NCI-H2171 treated with DMSO at 0.1 percent for 48 hours (cell line): ENCODE results near the gene LRCH3.
"Not testable (repeated sequence)": the region's sequence is repeated elsewhere in the genome, so short reads cannot be mapped to it uniquely, and the experiment has no call there.

Experiments
- DNase-seq: peaks from one replicate; lab custom pipeline; 2025; lab: John Stamatoyannopoulos, UW

The LRCH3 gene

DNA sequence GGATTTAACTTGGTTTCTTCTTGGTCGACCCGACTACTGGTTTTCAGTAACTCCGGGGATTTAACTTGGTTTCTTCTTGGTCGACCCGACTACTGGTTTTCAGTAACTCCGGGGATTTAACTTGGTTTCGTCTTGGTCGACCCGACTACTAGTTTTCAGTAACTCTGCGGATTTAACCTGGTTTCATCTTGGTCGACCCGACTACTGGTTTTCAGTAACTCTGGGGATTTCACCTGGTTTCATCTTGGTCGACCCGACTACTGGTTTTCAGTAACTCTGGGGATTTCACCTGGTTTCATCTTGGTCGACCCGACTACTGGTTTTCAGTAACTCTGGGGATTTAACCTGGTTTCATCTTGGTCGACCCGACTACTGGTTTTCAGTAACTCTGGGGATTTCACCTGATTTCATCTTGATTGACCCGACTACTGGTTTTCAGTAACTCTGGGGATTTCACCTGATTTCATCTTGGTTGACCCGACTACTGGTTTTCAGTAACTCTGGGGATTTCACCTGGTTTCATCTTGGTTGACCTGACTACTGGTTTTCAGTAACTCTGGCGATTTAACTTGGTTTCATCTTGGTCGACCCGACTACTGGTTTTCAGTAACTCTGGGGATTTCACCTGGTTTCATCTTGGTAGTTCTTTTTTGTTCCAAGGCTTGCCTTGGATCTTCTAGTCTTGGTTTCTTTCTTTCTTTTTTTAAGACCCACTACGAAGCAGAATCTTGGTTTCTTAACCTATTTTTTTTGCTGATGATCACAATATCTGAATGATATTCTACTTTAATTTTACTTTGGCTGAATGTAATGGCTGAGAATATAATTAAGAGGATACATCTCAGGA, 130.6 kb downstream of the LRCH3 start:
- DNase-seq: not testable (repeated sequence)

DNA sequence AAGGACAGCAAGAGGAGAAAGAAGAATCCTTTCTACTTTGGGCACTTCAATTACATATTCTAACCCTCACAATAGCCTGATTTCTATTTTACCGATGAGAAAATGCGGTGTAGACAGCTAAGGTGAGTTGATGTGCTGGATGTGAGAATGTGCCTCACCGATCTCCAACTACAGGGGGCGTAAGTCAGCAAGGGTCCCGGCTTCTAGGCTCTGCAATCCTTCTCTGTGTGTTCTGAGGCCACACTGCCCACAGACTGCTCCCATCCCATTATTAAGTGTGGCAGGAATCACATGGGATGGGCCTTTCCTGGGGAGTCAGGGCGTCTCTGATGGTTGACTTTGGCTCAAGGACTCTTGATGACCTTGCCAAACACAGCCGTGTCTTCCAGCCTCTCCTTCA, 135.4 kb downstream of the LRCH3 start:
- no peak for DNase-seq

DNA sequence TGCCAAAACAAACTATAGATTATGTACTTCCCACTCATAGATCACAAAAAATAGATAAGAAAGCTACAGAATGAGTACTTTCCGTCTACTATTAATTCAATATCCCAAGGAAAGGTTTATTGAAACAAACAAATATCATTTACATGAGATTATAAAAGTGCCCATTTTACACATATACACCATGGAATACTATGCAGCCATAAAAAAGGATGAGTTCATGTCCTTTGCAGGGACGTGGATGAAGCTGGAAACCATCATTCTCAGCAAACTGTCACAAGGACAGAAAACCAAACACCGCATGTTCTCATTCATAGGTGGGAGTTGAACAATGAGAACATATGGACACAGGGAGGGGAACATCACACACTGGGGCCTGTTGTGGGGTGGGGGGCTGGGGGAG, 136.5 kb downstream of the LRCH3 start:
- DNase-seq: not testable (repeated sequence)

DNA sequence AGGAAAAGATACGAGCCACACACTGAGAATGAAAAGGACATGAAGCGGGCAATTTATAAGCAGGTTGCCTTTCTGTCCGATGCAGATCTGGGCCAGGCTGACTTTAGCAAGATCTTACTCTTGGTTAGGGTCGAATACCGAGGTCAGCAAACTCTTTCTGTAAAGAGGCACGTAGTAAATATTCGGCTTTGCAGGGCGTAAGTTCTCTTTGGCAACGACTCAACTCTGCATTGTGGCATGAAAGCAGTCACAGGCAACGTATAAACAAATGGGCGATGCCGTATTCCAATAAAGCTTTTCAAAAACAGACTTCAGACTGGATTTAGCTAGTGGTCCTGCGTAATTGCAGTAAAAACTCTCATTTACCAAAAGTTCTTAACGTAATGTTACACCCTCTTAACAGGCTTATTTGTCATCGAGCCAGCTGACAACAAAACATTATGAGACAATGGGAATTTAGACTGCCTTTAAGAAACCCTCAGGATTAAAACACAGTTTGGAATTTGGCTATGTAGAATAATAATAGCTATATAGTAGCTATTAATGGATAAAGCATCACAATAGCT, 145.8 kb downstream of the LRCH3 start:
- no peak for DNase-seq
